Transverse colon (tissue), 4 donors: ENCODE data around the gene PCCA. TPM values are rescaled to one million over a fixed set of nuclear protein-coding genes. Genes with fewer than 3 reads are reported as not detected.

Experiments
- DNase-seq: peaks from one replicate; pipeline ENCODE4 v3.0.0-alpha.2; 2019
- H3K27ac ChIP-seq, 4 donors: fragments of 200-600 bp; sonication (generic); 2 replicates each; pipeline ENCODE4 v1.5.1; 2016 to 2018; ENCODE audit warnings: inconsistent platforms in 4 of 4
- H3K27me3 ChIP-seq: fragments of 200-600 bp; sonication (generic); 2 replicates; pipeline ENCODE4 v1.5.1; 2017; ENCODE audit warnings: inconsistent platforms
- H3K36me3 ChIP-seq, 4 donors: fragments of 200-600 bp; sonication (generic); 2 replicates each; pipeline ENCODE4 v1.5.1; 2017 to 2019; ENCODE audit warnings: inconsistent platforms in 4 of 4
- H3K4me1 ChIP-seq, 4 donors: fragments of 200-600 bp; sonication (generic); 2 replicates each; pipeline ENCODE4 v1.5.1; 2017 to 2020; ENCODE audit warnings: inconsistent platforms in 4 of 4
- H3K4me3 ChIP-seq, 4 donors: fragments of 200-600 bp; sonication (generic); 1 replicate in 1 of 4; 2 replicates in 3 of 4; pipeline versions ENCODE4 v1.5.1 to v1.6.1; 2017 to 2019; ENCODE audit warnings: inconsistent platforms in 4 of 4
- H3K9me3 ChIP-seq, 2 donors: fragments of 200-600 bp; sonication (generic); 2 replicates each; pipeline ENCODE4 v1.5.1; 2017 to 2019; ENCODE audit warnings: inconsistent platforms in 2 of 2
- EP300 ChIP-seq: sonication (generic); formaldehyde crosslinking; IDR thresholded peaks from one replicate; pipeline ENCODE4 v1.6.1; 2017; ENCODE audit warnings: antibody characterized with exemption, low read depth
- POLR2A ChIP-seq: fragments of 450-650 bp; IDR thresholded peaks from one replicate; pipeline ENCODE4 v1.6.1; 2016; ENCODE audit warnings: antibody characterized with exemption, mild to moderate bottlenecking, moderate library complexity
- POLR2AphosphoS5 ChIP-seq, 3 donors: sonication (generic); formaldehyde crosslinking; IDR thresholded peaks; one replicate each; pipeline ENCODE4 v1.6.1; 2016; ENCODE audit warnings: antibody characterized with exemption in 3 of 3
- WGBS, 2 donors: methylation state at CpG; one replicate each; pipeline ENCODE4 v1.1.5; 2018; ENCODE audit warnings: low coverage in 1 of 2; 5-methylcytosine and 5-hydroxymethylcytosine counted together
- in situ Hi-C, 4 donors: fragments of 200-750 bp; cut with MboI; loops; one replicate each; pipeline versions ENCODE4 v1.15.0 to v1.15.1; 2017; ENCODE audit warnings: low sequenced_read_pairs in 3 of 4, low pct_ligation_motif_present in 1 of 4, low pct_unique_long_range_greater_than_20kb in 1 of 4
- intact Hi-C: fragments of 100-400 bp; cut with DNase I; formaldehyde crosslinking; loops from one replicate; pipeline ENCODE4 v1.15.1; 2023; ENCODE audit warnings: low total_unique reads
- total RNA-seq, 4 donors: library from RNA; depleted of rRNA; stranded (reverse); fragments of >200 nt; gene quantifications; one replicate each; pipeline ENCODE4 v1.1.0, GENCODE V29; 2016
- TF ChIP-seq, protein P1 (sequence below), 5 experiments: fragments of 200-600 bp in 3 of 5; fragments of 450-650 bp in 2 of 5; sonication (generic) in 3 of 5; IDR thresholded peaks; 1 replicate in 2 of 5; 2 replicates in 3 of 5; pipeline ENCODE4 v1.5.1; 2016 to 2017; ENCODE audit warnings: antibody characterized with exemption in 5 of 5, inconsistent platforms in 3 of 5, mild to moderate bottlenecking in 2 of 5, moderate library complexity in 1 of 5

PCCA gene
- total RNA-seq, 4 donors from 2014 or later: 13.1 to 87.8 (median 74.6) TPM

DNA sequence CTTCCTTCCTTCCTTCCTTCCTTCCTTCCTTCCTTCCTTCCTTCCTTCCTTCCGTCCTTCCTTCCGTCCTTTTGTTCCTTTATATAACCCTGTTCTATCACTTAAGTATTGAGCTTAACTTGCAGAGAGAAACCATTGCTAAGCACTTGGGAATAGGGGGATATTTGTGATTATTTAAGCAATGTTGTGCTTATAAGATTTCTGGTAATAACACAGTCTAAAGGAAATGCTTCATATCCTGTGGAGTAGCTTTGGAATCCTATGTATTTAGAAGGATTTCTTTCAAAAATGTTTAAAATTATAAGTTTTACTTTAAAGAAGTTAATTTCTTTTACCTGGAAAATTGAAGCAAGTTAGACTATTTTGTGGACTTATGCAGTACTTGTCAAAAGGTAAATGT lies 209.8 kb downstream of the PCCA start:
- H3K9me3 ChIP-seq: no peaks in the 10 kb centered on the region
- no peak overlapping the region for H3K4me3 ChIP-seq
- H3K4me1 ChIP-seq: no peaks in the 10 kb centered on the region
- in situ Hi-C loops (no loop called here), intact Hi-C loops (no loop called here)
- H3K27ac ChIP-seq: no peak overlapping the region
- no peak for DNase-seq
- WGBS, 2 donors: 97% methylated on average over 2 of the region's 2 CpGs; no CpG with 5 or more reads in 1 of the 2 donors
- H3K27me3 ChIP-seq: no peaks in the 10 kb centered on the region
- no peaks in the 10 kb centered on the region for H3K36me3 ChIP-seq
- TF ChIP-seq POLR2AphosphoS5 (IDR thresholded peaks at IDR 0.05): no peak
- TF ChIP-seq, protein P1, sequence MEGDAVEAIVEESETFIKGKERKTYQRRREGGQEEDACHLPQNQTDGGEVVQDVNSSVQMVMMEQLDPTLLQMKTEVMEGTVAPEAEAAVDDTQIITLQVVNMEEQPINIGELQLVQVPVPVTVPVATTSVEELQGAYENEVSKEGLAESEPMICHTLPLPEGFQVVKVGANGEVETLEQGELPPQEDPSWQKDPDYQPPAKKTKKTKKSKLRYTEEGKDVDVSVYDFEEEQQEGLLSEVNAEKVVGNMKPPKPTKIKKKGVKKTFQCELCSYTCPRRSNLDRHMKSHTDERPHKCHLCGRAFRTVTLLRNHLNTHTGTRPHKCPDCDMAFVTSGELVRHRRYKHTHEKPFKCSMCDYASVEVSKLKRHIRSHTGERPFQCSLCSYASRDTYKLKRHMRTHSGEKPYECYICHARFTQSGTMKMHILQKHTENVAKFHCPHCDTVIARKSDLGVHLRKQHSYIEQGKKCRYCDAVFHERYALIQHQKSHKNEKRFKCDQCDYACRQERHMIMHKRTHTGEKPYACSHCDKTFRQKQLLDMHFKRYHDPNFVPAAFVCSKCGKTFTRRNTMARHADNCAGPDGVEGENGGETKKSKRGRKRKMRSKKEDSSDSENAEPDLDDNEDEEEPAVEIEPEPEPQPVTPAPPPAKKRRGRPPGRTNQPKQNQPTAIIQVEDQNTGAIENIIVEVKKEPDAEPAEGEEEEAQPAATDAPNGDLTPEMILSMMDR (IDR thresholded peaks at IDR 0.05): no peak
- TF ChIP-seq EP300: no peak

GRCh38 chr13:100300243-100300642 lies 211.3 kb downstream of the PCCA start:
- 83 to 86% methylated on average over 3 of the region's 3 CpGs for WGBS, 2 donors
- Histone ChIP-seq H3K9me3 (no peaks in the 10 kb centered on the region), H3K36me3 (no peaks in the 10 kb centered on the region), H3K27me3 (no peaks in the 10 kb centered on the region), H3K4me1 (no peaks in the 10 kb centered on the region), H3K27ac (no peak overlapping the region), H3K4me3 (no peak overlapping the region)
- TF ChIP-seq POLR2A (no peak), POLR2AphosphoS5 (IDR thresholded peaks at IDR 0.05) (no peak), EP300 (no peak)
- TF ChIP-seq, protein P1 (IDR thresholded peaks at IDR 0.05): no peak
- no peak for DNase-seq
- intact Hi-C loops: no loop called here
- in situ Hi-C loops: no loop called here

GRCh38 chr13:100300708-100301107 lies 211.8 kb downstream of the PCCA start:
- H3K36me3 ChIP-seq: no peaks in the 10 kb centered on the region
- intact Hi-C loops: no loop called here
- H3K4me3 ChIP-seq: no peak overlapping the region
- H3K27ac ChIP-seq: no peak overlapping the region
- H3K9me3 ChIP-seq: no peaks in the 10 kb centered on the region
- DNase-seq: no peak
- WGBS, 2 donors: 96 to 100% methylated on average over 1 to 4 of the region's 4 CpGs
- no peaks in the 10 kb centered on the region for H3K4me1 ChIP-seq
- no peaks in the 10 kb centered on the region for H3K27me3 ChIP-seq
- TF ChIP-seq POLR2AphosphoS5 (IDR thresholded peaks at IDR 0.05): no peak
- no peak for TF ChIP-seq EP300
- TF ChIP-seq, protein P1 (IDR thresholded peaks at IDR 0.05): no peak
- TF ChIP-seq POLR2A: no peak
- in situ Hi-C loops: no loop called here

DNA sequence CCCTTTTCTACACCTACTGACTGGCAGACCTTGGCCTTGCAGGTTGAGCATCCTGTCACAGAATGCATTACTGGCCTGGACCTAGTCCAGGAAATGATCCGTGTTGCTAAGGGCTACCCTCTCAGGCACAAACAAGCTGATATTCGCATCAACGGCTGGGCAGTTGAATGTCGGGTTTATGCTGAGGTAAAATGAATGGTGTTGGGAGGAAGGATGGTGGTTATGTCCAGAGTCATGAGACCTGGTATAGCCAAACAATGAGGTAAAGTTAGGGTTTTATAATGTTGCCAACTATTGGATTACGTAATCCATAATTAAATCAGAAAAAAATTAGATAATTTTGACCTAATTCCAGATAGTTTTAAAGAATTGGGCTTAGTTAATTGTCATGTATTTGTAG lies 212.5 kb downstream of the PCCA start:
- H3K4me3 ChIP-seq: no peak overlapping the region
- no peak overlapping the region for H3K27ac ChIP-seq
- TF ChIP-seq POLR2A (no peak), POLR2AphosphoS5 (IDR thresholded peaks at IDR 0.05) (no peak), EP300 (no peak)
- TF ChIP-seq, protein P1 (IDR thresholded peaks at IDR 0.05): no peak
- DNase-seq: no peak
- WGBS, 2 donors: 76 to 90% methylated on average over 2 to 5 of the region's 5 CpGs
- in situ Hi-C loops (no loop called here), intact Hi-C loops (no loop called here)
- no peaks in the 10 kb centered on the region for H3K27me3 ChIP-seq
- no peaks in the 10 kb centered on the region for H3K4me1 ChIP-seq
- no peaks in the 10 kb centered on the region for H3K36me3 ChIP-seq
- H3K9me3 ChIP-seq: no peaks in the 10 kb centered on the region
